Activated naive CD4-positive, alpha-beta T cell treated with anti-CD3 and anti-CD28 coated beads, Interleukin-2, amount 10 ng/mL, durations not matched to agents 7 days and 5 days (primary cell): ENCODE results near the gene SLC7A8.
"Not testable (repeated sequence)": the region's sequence is repeated elsewhere in the genome, so short reads cannot be mapped to it uniquely, and the experiment has no call there.

Experiments used
- CTCF ChIA-PET: fragments of 350-600 bp; sonication (Branson Sonifier 250); formaldehyde crosslinking; loops from one replicate; lab custom pipeline; 2021; ENCODE audit warnings: antibody characterized with exemption; lab: Charles Lee
- DNase-seq: peaks from one replicate; pipeline ENCODE4 v3.0.0-alpha.2; 2020
- H3K27ac Mint-ChIP-seq: one replicate; pipeline ENCODE4 v1.8.0; 2021; ENCODE audit warnings: mild to moderate bottlenecking, moderate library complexity, mixed read lengths
- H3K27me3 Mint-ChIP-seq: one replicate; pipeline ENCODE4 v1.8.0; 2021; ENCODE audit warnings: mild to moderate bottlenecking, mixed read lengths
- H3K36me3 Mint-ChIP-seq: one replicate; pipeline ENCODE4 v1.8.0; 2021; ENCODE audit warnings: mixed read lengths
- H3K4me1 Mint-ChIP-seq: one replicate; pipeline ENCODE4 v1.8.0; 2021; ENCODE audit warnings: mixed read lengths
- H3K4me3 Mint-ChIP-seq: one replicate; pipeline ENCODE4 v1.8.0; 2021; ENCODE audit warnings: mild to moderate bottlenecking, moderate library complexity, mixed read lengths
- H3K9me3 Mint-ChIP-seq: one replicate; pipeline ENCODE4 v1.8.0; 2021; ENCODE audit warnings: mixed read lengths

The SLC7A8 gene

DNA sequence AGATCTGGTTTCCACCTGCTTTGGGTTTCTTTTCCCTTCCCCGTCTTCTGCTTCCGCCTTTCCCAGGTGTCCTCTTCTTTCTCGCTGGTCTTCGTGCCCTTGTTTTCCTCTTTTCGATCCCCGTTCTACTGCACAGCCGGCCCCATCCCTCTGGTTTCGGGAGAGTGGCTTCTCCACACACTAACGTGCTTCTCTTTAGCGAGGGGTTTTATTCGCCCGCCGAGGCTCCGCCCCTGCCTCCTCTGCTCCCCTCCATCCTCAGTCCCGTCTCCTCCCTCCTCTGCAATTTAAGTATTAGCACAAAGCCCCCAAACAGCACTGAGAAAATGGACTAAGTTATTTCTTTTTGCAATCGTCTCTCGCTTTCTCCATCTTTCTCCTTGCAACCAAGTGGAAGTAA, at the start of gene SLC7A8:
TSS of gene SLC7A8 (minus strand) at position 182 of the 400 bp plus-strand sequence. CDS start 746 bp downstream, outside the sequence.
- Mint-ChIP-seq H3K36me3 (no peaks in the 10 kb centered on the region), H3K4me1 (no peaks in the 10 kb centered on the region), H3K27ac (no peak within 1 kb of the TSS), H3K9me3 (no peaks in the 10 kb centered on the region), H3K27me3 (peaks cover 20% of the 10 kb centered on the region), H3K4me3 (no peak within 1 kb of the TSS)
- peak; percentile 34 for DNase-seq
- CTCF ChIA-PET, result interaction anchor here (1.0 to 12.1 kb wide), 4 partner anchors 38 to 187 kb away, joined by 3 to 264 read pairs (median 11); partner anchors contain the start of gene CEBPE

GRCh38 chr14:23232241-23232808, 48.9 kb upstream of the SLC7A8 start:
- peaks cover 14% of the 10 kb centered on the region for H3K27me3 Mint-ChIP-seq
- H3K27ac Mint-ChIP-seq, H3K4me3 Mint-ChIP-seq, CTCF ChIA-PET, DNase-seq, H3K36me3 Mint-ChIP-seq, H3K4me1 Mint-ChIP-seq, H3K9me3 Mint-ChIP-seq: not testable (repeated sequence)

GRCh38 chr14:23228812-23229211, 45.4 kb upstream of the SLC7A8 start:
- Mint-ChIP-seq H3K9me3 (no peaks in the 10 kb centered on the region), H3K4me1 (no peaks in the 10 kb centered on the region), H3K4me3 (no peak overlapping the region), H3K36me3 (no peaks in the 10 kb centered on the region), H3K27me3 (peaks cover 11% of the 10 kb centered on the region), H3K27ac (no peak overlapping the region)
- DNase-seq, result no peak
- CTCF ChIA-PET, result no interaction called here

DNA sequence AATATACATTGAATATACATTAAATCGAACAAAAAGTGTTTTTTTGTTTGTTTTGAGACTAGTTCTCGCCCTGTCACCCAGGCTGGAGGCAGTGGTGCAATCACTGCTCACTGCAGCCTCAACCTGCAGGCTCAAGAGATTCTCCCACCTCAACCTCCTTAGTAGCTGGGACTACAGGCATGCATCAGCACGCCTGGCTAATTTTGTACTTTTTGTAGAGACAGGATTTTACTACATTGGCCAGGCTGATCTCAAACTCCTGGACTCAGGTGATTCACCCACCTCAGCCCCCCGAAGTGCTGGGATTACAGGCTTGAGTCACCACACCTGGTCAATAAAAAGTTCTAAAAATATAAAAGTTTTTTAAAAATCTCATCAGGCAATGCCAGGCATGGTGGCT, 44.1 kb upstream of the SLC7A8 start:
- CTCF ChIA-PET, result no interaction called here
- Mint-ChIP-seq H3K27ac (no peak overlapping the region), H3K27me3 (peaks cover 20% of the 10 kb centered on the region), H3K36me3 (no peaks in the 10 kb centered on the region), H3K9me3 (no peaks in the 10 kb centered on the region), H3K4me1 (no peaks in the 10 kb centered on the region), H3K4me3 (no peak overlapping the region)
- no peak for DNase-seq

- H3K4me3 Mint-ChIP-seq, H3K9me3 Mint-ChIP-seq, H3K4me1 Mint-ChIP-seq, CTCF ChIA-PET, DNase-seq, H3K36me3 Mint-ChIP-seq, H3K27ac Mint-ChIP-seq: not testable (repeated sequence)
- peaks cover 41% of the 10 kb centered on the region for H3K27me3 Mint-ChIP-seq
Observed at GRCh38 chr14:23224958-23225357, 41.5 kb upstream of the SLC7A8 start.

GRCh38 chr14:23219075-23219474, 35.6 kb upstream of the SLC7A8 start:
- Mint-ChIP-seq H3K9me3 (no peaks in the 10 kb centered on the region), H3K27ac (no peak overlapping the region), H3K27me3 (peaks cover 52% of the 10 kb centered on the region), H3K36me3 (no peaks in the 10 kb centered on the region), H3K4me1 (no peaks in the 10 kb centered on the region), H3K4me3 (no peak overlapping the region)
- CTCF ChIA-PET, result interaction anchor here (1.1 kb wide), 1 partner anchor 150 kb away, joined by 3 read pairs; no protein-coding TSS in a partner anchor
- DNase-seq, result no peak

- no peak for DNase-seq
- no peaks in the 10 kb centered on the region for H3K36me3 Mint-ChIP-seq
- peaks cover 48% of the 10 kb centered on the region for H3K27me3 Mint-ChIP-seq
- no peak overlapping the region for H3K4me3 Mint-ChIP-seq
- H3K27ac Mint-ChIP-seq, result no peak overlapping the region
- CTCF ChIA-PET, result no interaction called here
- no peaks in the 10 kb centered on the region for H3K9me3 Mint-ChIP-seq
- no peaks in the 10 kb centered on the region for H3K4me1 Mint-ChIP-seq
Observed at GRCh38 chr14:23217032-23218020, 33.9 kb upstream of the SLC7A8 start.

DNA sequence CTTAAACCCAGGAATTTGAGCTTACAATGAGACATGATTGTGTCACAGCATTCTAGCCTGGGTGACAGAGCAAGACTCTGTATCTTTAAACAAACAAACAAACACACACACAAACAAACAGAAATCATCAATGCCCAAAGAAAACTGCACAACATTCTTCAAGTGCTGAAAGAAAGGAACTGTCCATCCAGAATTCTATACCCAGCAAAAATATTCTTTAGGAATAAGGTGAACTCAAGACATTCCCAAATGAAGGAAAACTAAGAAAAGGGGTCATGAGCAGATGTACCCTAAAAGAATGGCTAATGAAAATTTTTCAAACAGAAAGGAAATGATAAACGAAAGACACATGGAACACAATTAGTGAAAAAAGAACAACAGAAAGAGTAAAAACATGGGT, 32.0 kb upstream of the SLC7A8 start:
- H3K4me3 Mint-ChIP-seq, result no peak overlapping the region

GRCh38 chr14:23209651-23210423, 26.4 kb upstream of the SLC7A8 start:
- no peak for DNase-seq
- CTCF ChIA-PET, result no interaction called here
- Mint-ChIP-seq H3K4me1 (no peaks in the 10 kb centered on the region), H3K9me3 (no peaks in the 10 kb centered on the region), H3K27me3 (peaks cover 15% of the 10 kb centered on the region), H3K36me3 (no peaks in the 10 kb centered on the region), H3K4me3 (no peak overlapping the region), H3K27ac (no peak overlapping the region)

More for the DNA sequence above, 32.0 kb upstream of the SLC7A8 start:
- no peaks in the 10 kb centered on the region for H3K4me1 Mint-ChIP-seq
- H3K9me3 Mint-ChIP-seq, result no peaks in the 10 kb centered on the region
- no peak for DNase-seq
- no peaks in the 10 kb centered on the region for H3K36me3 Mint-ChIP-seq
- H3K27me3 Mint-ChIP-seq, result peaks cover 34% of the 10 kb centered on the region
- H3K27ac Mint-ChIP-seq, result no peak overlapping the region
- CTCF ChIA-PET, result no interaction called here

DNA sequence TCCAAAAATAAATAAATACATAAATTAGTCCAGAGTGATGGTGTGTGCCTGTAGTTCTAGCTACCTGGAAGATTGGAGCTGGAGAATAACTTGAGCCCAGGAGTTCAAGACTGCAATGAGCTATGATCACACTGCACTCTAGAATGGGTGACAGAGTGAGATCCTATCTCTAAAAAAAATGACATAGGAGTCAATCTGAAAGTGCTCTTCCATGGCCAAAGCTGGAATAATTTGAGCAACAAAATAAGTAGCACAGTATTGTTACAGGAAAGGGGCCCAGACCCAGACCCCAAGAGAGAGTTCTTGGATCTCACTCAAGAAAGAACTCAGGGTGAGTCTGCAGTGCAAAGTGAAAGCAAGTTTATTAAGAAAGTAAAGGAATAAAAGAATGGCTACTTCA, 24.9 kb upstream of the SLC7A8 start:
- DNase-seq, result no peak
- CTCF ChIA-PET, result interaction anchor here (1.6 kb wide), 1 partner anchor 172 kb away, joined by 5 read pairs; no protein-coding TSS in a partner anchor
- Mint-ChIP-seq H3K4me3 (no peak overlapping the region), H3K9me3 (no peaks in the 10 kb centered on the region), H3K27me3 (peaks cover 12% of the 10 kb centered on the region), H3K36me3 (no peaks in the 10 kb centered on the region), H3K27ac (no peak overlapping the region), H3K4me1 (no peaks in the 10 kb centered on the region)

- CTCF ChIA-PET, result interaction anchor here (1.6 kb wide), 1 partner anchor 173 kb away, joined by 5 read pairs; no protein-coding TSS in a partner anchor
- H3K4me1 Mint-ChIP-seq, result no peaks in the 10 kb centered on the region
- peaks cover 11% of the 10 kb centered on the region for H3K27me3 Mint-ChIP-seq
- H3K36me3 Mint-ChIP-seq, result no peaks in the 10 kb centered on the region
- DNase-seq, result no peak
- no peak overlapping the region for H3K27ac Mint-ChIP-seq
- H3K9me3 Mint-ChIP-seq, result no peaks in the 10 kb centered on the region
- no peak overlapping the region for H3K4me3 Mint-ChIP-seq
Observed at GRCh38 chr14:23207146-23207540, 23.7 kb upstream of the SLC7A8 start.

DNA sequence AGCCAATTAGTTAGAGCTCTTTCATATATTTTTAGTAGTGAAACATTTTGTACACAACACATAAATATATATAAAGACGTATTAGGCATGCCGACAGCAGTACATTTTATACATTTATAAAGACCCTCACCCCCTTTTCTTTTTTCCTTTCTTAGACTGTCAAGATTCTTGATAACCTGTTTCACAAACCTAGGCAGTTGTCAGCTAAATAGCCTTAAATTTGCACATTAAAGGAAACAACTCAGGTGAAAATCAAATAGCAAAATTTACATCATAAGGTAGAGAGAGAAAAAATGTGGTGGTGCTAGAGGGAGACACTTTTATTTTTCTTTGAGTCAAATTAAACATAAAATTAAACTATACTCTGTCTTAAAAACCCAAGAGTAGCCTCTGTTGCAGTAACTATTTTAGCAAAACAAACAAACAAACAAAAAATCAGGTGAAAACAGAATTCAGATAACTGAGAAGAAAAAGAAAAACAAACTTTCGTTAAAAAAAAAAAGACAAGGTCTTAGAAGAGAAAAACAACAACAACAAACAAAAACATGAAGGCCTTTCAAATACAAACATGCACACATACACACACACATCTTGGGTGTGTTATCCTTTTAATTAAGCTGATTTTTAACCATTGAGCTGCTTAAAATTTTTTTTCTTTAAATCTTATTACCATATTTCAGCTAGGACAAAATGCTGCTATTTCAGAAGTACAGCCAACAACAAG, 23.1 kb upstream of the SLC7A8 start:
- Mint-ChIP-seq H3K4me1 (no peaks in the 10 kb centered on the region), H3K27me3 (peaks cover 11% of the 10 kb centered on the region), H3K36me3 (no peaks in the 10 kb centered on the region), H3K4me3 (no peak overlapping the region), H3K9me3 (no peaks in the 10 kb centered on the region), H3K27ac (no peak overlapping the region)
- no peak for DNase-seq
- CTCF ChIA-PET, result interaction anchor here (0.6 to 1.6 kb wide), 3 partner anchors 19 to 173 kb away, joined by 3 to 5 read pairs (median 4); no protein-coding TSS in a partner anchor

GRCh38 chr14:23202001-23202400, 18.5 kb upstream of the SLC7A8 start:
- Mint-ChIP-seq H3K9me3 (no peaks in the 10 kb centered on the region), H3K27me3 (peaks cover 4% of the 10 kb centered on the region), H3K4me3 (no peak overlapping the region), H3K27ac (no peak overlapping the region), H3K36me3 (no peaks in the 10 kb centered on the region), H3K4me1 (no peaks in the 10 kb centered on the region)
- no peak for DNase-seq
- CTCF ChIA-PET, result no interaction called here
